K562 (cell line): ENCODE results near the gene MMP1. TPM values are rescaled to one million over a fixed set of nuclear protein-coding genes. Genes with fewer than 3 reads are reported as not detected.

Source experiments
- ATAC-seq: fragments of 200-7000 bp; cut with Tn5 transposase; 3 replicates; pipeline ENCODE4 v1.9.1; 2020; ENCODE audit warnings: moderate library complexity
- BruUV-seq: library from RNA; stranded (reverse); fragments of 400-500 nt; replicated peaks from 2 replicates; lab custom pipeline; 2021; lab: Mats Ljungman, UMichigan
- CTCF ChIA-PET: fragments of 300-600 bp; formaldehyde crosslinking; extraction: SDS; loops from one replicate; lab custom pipeline; 2021; ENCODE audit warnings: low intra/inter-chr PET ratio; lab: Yijun Ruan, JAX
- POLR2A ChIA-PET: fragments of 300-600, 350-650 bp; sonication (Branson Sonifier 250); formaldehyde crosslinking; extraction: SDS; loops from one replicate; lab custom pipeline; 2021; ENCODE audit warnings: antibody characterized with exemption, inconsistent platforms; lab: Yijun Ruan, JAX
- DNase-seq, 4 experiments: peaks; one replicate each; pipeline versions ENCODE4 v3.0.0 to v3.0.0-alpha.2; 2011 to 2018; ENCODE audit warnings: low spot score in 3 of 4, mixed read lengths in 3 of 4; ENCODE audit errors: extremely low read depth in 1 of 4
- FAIRE-seq: peaks from 2 replicates; lab custom pipeline; 2011; peaks lifted over from hg19 to GRCh38; lab: Jason Lieb, UNC
- H2AFZ ChIP-seq: 2 replicates; pipeline ENCODE4 v1.6.0; 2011; ENCODE audit warnings: low read depth, low read length, control low read depth, inconsistent platforms
- H3K27ac ChIP-seq: fragments of 200-600 bp; 3 replicates; pipeline ENCODE4 v1.8.0; 2011; ENCODE audit warnings: low read depth, mild to moderate bottlenecking, control low read depth, inconsistent platforms, low read length, moderate library complexity, mixed read lengths; ENCODE audit errors: extremely low read depth
- H3K27me3 ChIP-seq, 2 experiments: fragments of 300-600 bp in 1 of 2; 2 replicates in 1 of 2; 3 replicates in 1 of 2; pipeline versions ENCODE4 v1.6.0 to v1.8.0; 2011; ENCODE audit warnings: inconsistent platforms in 2 of 2, low read length in 2 of 2, mild to moderate bottlenecking in 1 of 2, mixed read lengths in 1 of 2, moderate library complexity in 1 of 2; ENCODE audit not compliant: control insufficient read depth in 2 of 2, insufficient read depth in 2 of 2
- H3K36me3 ChIP-seq: fragments of 300-600 bp; 3 replicates; pipeline ENCODE4 v1.8.0; 2011; ENCODE audit warnings: mild to moderate bottlenecking, low read length, inconsistent platforms; ENCODE audit not compliant: control insufficient read depth, insufficient read depth
- H3K4me1 ChIP-seq, 2 experiments: fragments of 200-600 bp in 1 of 2; replicated peaks in 1 of 2; 2 replicates in 1 of 2; 3 replicates in 1 of 2; pipeline versions ENCODE4 v1.5.1 to v1.8.0; 2011; ENCODE audit warnings: inconsistent platforms in 2 of 2, low read length in 2 of 2, mild to moderate bottlenecking in 1 of 2, mixed read lengths in 1 of 2, moderate library complexity in 1 of 2; ENCODE audit not compliant: control insufficient read depth in 2 of 2, insufficient read depth in 2 of 2
- H3K4me2 ChIP-seq: 2 replicates; pipeline ENCODE4 v1.6.1; 2011; ENCODE audit warnings: low read length, control low read depth, inconsistent platforms, mixed read lengths; ENCODE audit not compliant: insufficient read depth
- H3K4me3 ChIP-seq: fragments of 200-600 bp; sonication (generic), shearing (Covaris generic); 2 replicates; pipeline ENCODE4 v1.5.1; 2016; ENCODE audit warnings: control low read depth, inconsistent platforms
- H3K79me2 ChIP-seq: fragments of 200-600 bp; 3 replicates; pipeline ENCODE4 v1.8.0; 2011; ENCODE audit warnings: low read length, inconsistent platforms; ENCODE audit not compliant: control insufficient read depth, insufficient read depth
- H3K9ac ChIP-seq, 2 experiments: 2 replicates each; pipeline versions ENCODE4 v1.6.0 to v1.6.1; 2011; ENCODE audit warnings: low read depth in 2 of 2, low read length in 2 of 2, control low read depth in 1 of 2, inconsistent platforms in 1 of 2, mild to moderate bottlenecking in 1 of 2, mixed read lengths in 1 of 2; ENCODE audit not compliant: insufficient read depth in 1 of 2
- H3K9me1 ChIP-seq: one replicate; pipeline ENCODE4 v1.6.0; 2011; ENCODE audit warnings: inconsistent platforms, mild to moderate bottlenecking, low read length, moderate library complexity; ENCODE audit not compliant: control insufficient read depth, insufficient read depth
- H3K9me3 ChIP-seq: replicated peaks from 2 replicates; pipeline ENCODE4 v1.5.1; 2011; ENCODE audit warnings: low read depth, low read length, inconsistent platforms; ENCODE audit not compliant: control insufficient read depth, insufficient read depth
- H4K20me1 ChIP-seq: replicated peaks from 2 replicates; pipeline ENCODE4 v1.6.1; 2011; ENCODE audit warnings: low read length, inconsistent platforms, mixed read lengths; ENCODE audit not compliant: control insufficient read depth, insufficient read depth
- CREB3L1 ChIP-seq: fragments of 450-650 bp; IDR thresholded peaks from 2 replicates; pipeline ENCODE4 v1.6.1; 2014; ENCODE audit warnings: low read depth, mild to moderate bottlenecking, moderate library complexity, borderline replicate concordance
- FOSL1 ChIP-seq: fragments of 200-800 bp; sonication (Bioruptor generic); conservative IDR thresholded peaks from 2 replicates; pipeline ENCODE4 v1.6.1; 2016; ENCODE audit warnings: missing genetic modification characterization, missing compliant biosample characterization
- GATAD2A ChIP-seq: fragments of 450-650 bp; IDR thresholded peaks from 2 replicates; pipeline ENCODE4 v1.6.1; 2017
- HES1 ChIP-seq: fragments of 450-650 bp; IDR thresholded peaks from 2 replicates; pipeline ENCODE4 v1.6.1; 2016; ENCODE audit warnings: low read depth, mild to moderate bottlenecking, moderate library complexity
- POLR2B ChIP-seq: fragments of 450-650 bp; IDR thresholded peaks from 2 replicates; pipeline ENCODE4 v1.6.1; 2018; ENCODE audit warnings: low read depth; ENCODE audit not compliant: partially characterized antibody
- SIRT6 ChIP-seq: IDR thresholded peaks from one replicate; pipeline ENCODE4 v1.6.1; 2012; ENCODE audit warnings: low read depth, mild to moderate bottlenecking, control low read depth, inconsistent platforms, low read length, moderate library complexity
- SNAPC5 ChIP-seq: fragments of 250-450 bp; sonication (Bioruptor Pico); IDR thresholded peaks from 2 replicates; pipeline ENCODE4 v1.8.0; 2021; ENCODE audit warnings: moderate library complexity, mild to moderate bottlenecking, inconsistent platforms
- ZNF133 ChIP-seq: fragments of 250-450 bp; sonication (Bioruptor Pico); IDR thresholded peaks from 2 replicates; pipeline ENCODE4 v1.4.0; 2020; ENCODE audit warnings: mild to moderate bottlenecking
- ZNF384 ChIP-seq: IDR thresholded peaks from 2 replicates; pipeline ENCODE4 v1.6.1; 2012; ENCODE audit warnings: low read depth, low read length, improper control_type of control experiment
- ZNF589 ChIP-seq: fragments of 200-800 bp; sonication (Bioruptor generic); IDR thresholded peaks from 2 replicates; pipeline ENCODE4 v1.6.1; 2016; ENCODE audit warnings: low read depth, missing genetic modification characterization, missing compliant biosample characterization
- ZNF639 ChIP-seq, 2 experiments: fragments of 200-800 bp in 1 of 2; sonication (Bioruptor generic) in 1 of 2; sonication (generic) in 1 of 2; formaldehyde crosslinking in 1 of 2; IDR thresholded peaks in 1 of 2; conservative IDR thresholded peaks in 1 of 2; 2 replicates each; pipeline versions ENCODE4 v1.5.0 to v1.6.1; 2016 to 2020; ENCODE audit warnings: missing compliant biosample characterization in 1 of 2, missing genetic modification characterization in 1 of 2, missing genetic modification reagents in 1 of 2
- WGBS: fragments of 100-300 bp; shearing (Covaris generic); methylation state at CpG from one replicate; pipeline ENCODE4 v1.1.6; 2016; ENCODE audit warnings: low coverage, mixed read lengths; ENCODE audit not compliant: insufficient coverage; ENCODE audit errors: missing lambda C conversion rate; 5-methylcytosine and 5-hydroxymethylcytosine counted together
- in situ Hi-C: fragments of 300-500 bp; cut with MboI; formaldehyde crosslinking; loops from 4 replicates; pipeline ENCODE4 v1.15.0; 2018; ENCODE audit warnings: inconsistent platforms, mixed read lengths
- intact Hi-C: fragments of 100-400 bp; cut with micrococcal nuclease; formaldehyde crosslinking; loops from 2 replicates; pipeline ENCODE4 v1.14.2; 2022
- polyA plus RNA-seq, 8 experiments: library from polyadenylated mRNA; depleted of rRNA in 4 of 8; stranded (reverse) in 5 of 8; unstranded in 3 of 8; fragments of >200 nt; fragmentation: Nextera tagmentation in 2 of 8; fragmentation: Illumina TruSeq in 1 of 8; extraction: Ambion mirVana in 2 of 8; extraction: Trizol in 1 of 8; gene quantifications; 2 replicates each; pipeline versions ENCODE4 v1.2.1 to v1.2.3, GENCODE V29; 2011 to 2014; ENCODE audit warnings: inconsistent platforms in 1 of 8, missing spikeins in 1 of 8
- total RNA-seq, 7 experiments: library from RNA; depleted of rRNA in 6 of 7; stranded (reverse); fragments of >200 nt in 6 of 7; fragmentation: Illumina TruSeq in 2 of 7; extraction: Trizol in 2 of 7; gene quantifications; 2 replicates each; pipeline versions ENCODE4 v1.2.1 to v1.2.3, GENCODE V29; 2011 to 2021; ENCODE audit warnings: low replicate concordance in 1 of 7

Gene MMP1
- total and polyA plus RNA-seq, 9 of the 15 experiments (the other 6 are each of a cell fraction or from before 2014, with no cell fraction given): 0.06 to 0.33 (median 0.15) TPM; not detected in 2

- no peaks in the 10 kb centered on the region for H3K79me2 ChIP-seq
- no peak overlapping the region for H2AFZ ChIP-seq
- H3K36me3 ChIP-seq: no peaks in the 10 kb centered on the region
- POLR2A ChIA-PET: interaction anchor here (1.4 kb wide), 1 partner anchor 15 kb away, joined by 3 read pairs; no protein-coding TSS in a partner anchor
- H3K4me2 ChIP-seq: no peak overlapping the region
- no peaks in the 10 kb centered on the region for H4K20me1 ChIP-seq
- no peak for TF ChIP-seq POLR2B
- TF ChIP-seq, all 486 proteins: peak for 0
- ATAC-seq: no peak
- Histone ChIP-seq H3K9ac (no peak overlapping the region), H3K4me1 (peaks cover 0 to 3% of the 10 kb centered on the region in 2 experiments; a peak in 1 of 5 replicates), H3K27me3 (no peaks in the 10 kb centered on the region), H3K27ac (no peak overlapping the region), H3K9me3 (no peaks in the 10 kb centered on the region), H3K4me3 (no peak overlapping the region), H3K9me1 (no peaks in the 10 kb centered on the region)
- in situ Hi-C loops (no loop called here), intact Hi-C loops (no loop called here)
- WGBS: 0% methylated on average over 2 of the region's 2 CpGs
- no peak for FAIRE-seq
- no peak for DNase-seq
- CTCF ChIA-PET: no interaction called here
- no TSS peak for BruUV-seq
These were observed 34.5 kb downstream of the MMP1 start for GRCh38 chr11:102763440-102763839.

- Histone ChIP-seq H3K79me2 (no peaks in the 10 kb centered on the region), H3K4me3 (no peak overlapping the region), H3K4me1 (no peaks in the 10 kb centered on the region), H3K9me3 (no peaks in the 10 kb centered on the region), H3K9me1 (no peaks in the 10 kb centered on the region), H3K27ac (no peak overlapping the region), H4K20me1 (no peaks in the 10 kb centered on the region), H3K27me3 (no peaks in the 10 kb centered on the region), H3K4me2 (no peak overlapping the region), H3K9ac (no peak overlapping the region), H2AFZ (no peak overlapping the region), H3K36me3 (no peaks in the 10 kb centered on the region)
- ChIA-PET CTCF (no interaction called here), POLR2A (interaction anchor here (1.4 kb wide), 1 partner anchor 14 kb away, joined by 3 read pairs; no protein-coding TSS in a partner anchor)
- ATAC-seq: no peak
- BruUV-seq: no TSS peak
- no peak for FAIRE-seq
- in situ Hi-C loops: no loop called here
- intact Hi-C loops: no loop called here
- WGBS: 0% methylated on average over 2 of the region's 2 CpGs
- no peak for DNase-seq
- TF ChIP-seq ZNF133 (CRISPR knock-in tag): no peak
- TF ChIP-seq GATAD2A: no peak
- no peak for TF ChIP-seq SNAPC5 (CRISPR knock-in tag)
- no peak for TF ChIP-seq SIRT6
- TF ChIP-seq HES1: no peak
- no peak for TF ChIP-seq ZNF384
- TF ChIP-seq CREB3L1: no peak
- no peak for TF ChIP-seq ZNF589 (CRISPR knock-in tag)
- TF ChIP-seq FOSL1: no peak
- TF ChIP-seq ZNF639 (CRISPR knock-in tag; conservative IDR thresholded peaks at IDR 0.05 in 1 of 2, IDR thresholded peaks at IDR 0.05 in 1 of 2): no peak
These were observed 35.6 kb downstream of the MMP1 start for GRCh38 chr11:102762361-102762767.
